Measurements from ENCODE around the gene GSTO1. TPM values are rescaled to one million over a fixed set of nuclear protein-coding genes. Genes with fewer than 3 reads are reported as not detected.

The GSTO1 gene
- total RNA-seq, 2 experiments from 2014 or later, result 128 to 161 TPM

- Mint-ChIP-seq H3K27me3 (peaks cover 10% of the 10 kb centered on the region), H3K27ac (peak overlapping the region; percentile 89), H3K4me1 (peaks cover 52% of the 10 kb centered on the region), H3K9me3 (ENCODE audit: low read depth) (no peaks in the 10 kb centered on the region), H3K4me3 (peak overlapping the region; percentile 98), H3K36me3 (peaks cover 35% of the 10 kb centered on the region)
- DNase-seq, result no peak
- ATAC-seq, result peak; percentile 43
- CTCF ChIA-PET, result interaction anchor here (1.0 to 2.4 kb wide), 6 partner anchors 10 to 50 kb away, joined by 3 to 12 read pairs (median 6); no protein-coding TSS in a partner anchor
These were observed 754 bp downstream of the GSTO1 start for GRCh38 chr10:104255311-104255981.

GRCh38 chr10:104256335-104256961 is 1.8 kb downstream of the GSTO1 start:
- Mint-ChIP-seq H3K36me3 (peaks cover 45% of the 10 kb centered on the region), H3K4me1 (peaks cover 62% of the 10 kb centered on the region)

GRCh38 chr10:104257235-104257634 is 2.5 kb downstream of the GSTO1 start:
- Mint-ChIP-seq H3K36me3 (peaks cover 53% of the 10 kb centered on the region), H3K9me3 (ENCODE audit: low read depth) (no peaks in the 10 kb centered on the region), H3K4me3 (no peak overlapping the region), H3K4me1 (peaks cover 70% of the 10 kb centered on the region), H3K27me3 (no peaks in the 10 kb centered on the region), H3K27ac (no peak overlapping the region)
- DNase-seq (no peak), ATAC-seq (no peak)
- CTCF ChIA-PET, result interaction anchor here (1.1 to 2.5 kb wide), 5 partner anchors 9 to 135 kb away, joined by 3 to 9 read pairs (median 3); partner anchors contain the start of genes GSTO2 and SFR1

More at GRCh38 chr10:104256335-104256961, 1.8 kb downstream of the GSTO1 start:
- Mint-ChIP-seq H3K4me3 (peak overlapping the region; percentile 98), H3K27me3 (peaks cover 5% of the 10 kb centered on the region), H3K27ac (peak overlapping the region; percentile 89), H3K9me3 (ENCODE audit: low read depth) (no peaks in the 10 kb centered on the region)
- CTCF ChIA-PET, result interaction anchor here (1.1 to 2.4 kb wide), 6 partner anchors 8 to 91 kb away, joined by 3 to 12 read pairs (median 4); partner anchors contain the start of gene GSTO2
- DNase-seq, result no peak
- no peak for ATAC-seq

- H3K4me1 Mint-ChIP-seq, result peaks cover 71% of the 10 kb centered on the region
- H3K4me3 Mint-ChIP-seq, result no peak overlapping the region
- H3K27me3 Mint-ChIP-seq, result no peaks in the 10 kb centered on the region
- peaks cover 57% of the 10 kb centered on the region for H3K36me3 Mint-ChIP-seq
- H3K27ac Mint-ChIP-seq, result peak overlapping the region; percentile 53
- CTCF ChIA-PET, result interaction anchor here (1.2 to 2.5 kb wide), 2 partner anchors 16 to 136 kb away, joined by 3 to 9 read pairs; partner anchors contain the start of gene SFR1
- no peak for ATAC-seq
- no peak for DNase-seq
- H3K9me3 Mint-ChIP-seq (ENCODE audit: low read depth), result no peaks in the 10 kb centered on the region
These were observed 3.5 kb downstream of the GSTO1 start for GRCh38 chr10:104258209-104258608.

- CTCF ChIA-PET, result interaction anchor here (1.2 to 2.5 kb wide), 2 partner anchors 15 to 91 kb away, joined by 3 to 9 read pairs; no protein-coding TSS in a partner anchor
- Mint-ChIP-seq H3K36me3 (peaks cover 69% of the 10 kb centered on the region), H3K27me3 (no peaks in the 10 kb centered on the region), H3K27ac (peak overlapping the region; percentile 83), H3K4me3 (no peak overlapping the region), H3K9me3 (ENCODE audit: low read depth) (no peaks in the 10 kb centered on the region), H3K4me1 (peaks cover 68% of the 10 kb centered on the region)
- ATAC-seq (no peak), DNase-seq (no peak)
These were observed 4.8 kb downstream of the GSTO1 start for GRCh38 chr10:104259456-104259855.

GRCh38 chr10:104259999-104260774 is 5.5 kb downstream of the GSTO1 start:
- H3K27me3 Mint-ChIP-seq, result no peaks in the 10 kb centered on the region
- peak overlapping the region; percentile 83 for H3K27ac Mint-ChIP-seq
- ATAC-seq, result no peak
- no peak for DNase-seq
- H3K36me3 Mint-ChIP-seq, result peaks cover 74% of the 10 kb centered on the region
- H3K9me3 Mint-ChIP-seq (ENCODE audit: low read depth), result no peaks in the 10 kb centered on the region
- CTCF ChIA-PET, result interaction anchor here (1.2 kb wide), 2 partner anchors 14 to 91 kb away, joined by 3 read pairs; no protein-coding TSS in a partner anchor
- peak overlapping the region; percentile 24 for H3K4me3 Mint-ChIP-seq
- H3K4me1 Mint-ChIP-seq, result peaks cover 72% of the 10 kb centered on the region

GRCh38 chr10:104260775-104261115 is 6.1 kb downstream of the GSTO1 start:
- Mint-ChIP-seq H3K4me3 (peak overlapping the region; percentile 24), H3K36me3 (peaks cover 76% of the 10 kb centered on the region), H3K27me3 (no peaks in the 10 kb centered on the region), H3K9me3 (ENCODE audit: low read depth) (no peaks in the 10 kb centered on the region), H3K27ac (peak overlapping the region; percentile 83), H3K4me1 (peaks cover 77% of the 10 kb centered on the region)
- CTCF ChIA-PET, result interaction anchor here (1.2 kb wide), 1 partner anchor 14 kb away, joined by 3 read pairs; no protein-coding TSS in a partner anchor
- ATAC-seq (peak; percentile 64), DNase-seq (no peak)

- Mint-ChIP-seq H3K36me3 (peaks cover 83% of the 10 kb centered on the region), H3K9me3 (ENCODE audit: low read depth) (no peaks in the 10 kb centered on the region), H3K4me1 (peaks cover 77% of the 10 kb centered on the region), H3K27me3 (no peaks in the 10 kb centered on the region), H3K27ac (peak overlapping the region; percentile 57), H3K4me3 (no peak overlapping the region)
- ATAC-seq (no peak), DNase-seq (no peak)
- CTCF ChIA-PET, result interaction anchor here (1.1 to 2.0 kb wide), 3 partner anchors 11 to 30 kb away, joined by 3 to 8 read pairs (median 4); no protein-coding TSS in a partner anchor
These were observed 7.4 kb downstream of the GSTO1 start for GRCh38 chr10:104262055-104262454.

GRCh38 chr10:104264783-104265182 is 10.1 kb downstream of the GSTO1 start:
- DNase-seq (no peak), ATAC-seq (no peak)
- no peak overlapping the region for H3K4me3 Mint-ChIP-seq
- H3K9me3 Mint-ChIP-seq (ENCODE audit: low read depth), result no peaks in the 10 kb centered on the region
- H3K27me3 Mint-ChIP-seq, result no peaks in the 10 kb centered on the region
- H3K27ac Mint-ChIP-seq, result no peak overlapping the region
- CTCF ChIA-PET, result interaction anchor here (1.3 kb wide), 1 partner anchor 10 kb away, joined by 6 read pairs; no protein-coding TSS in a partner anchor
- H3K4me1 Mint-ChIP-seq, result peaks cover 73% of the 10 kb centered on the region
- peaks cover 78% of the 10 kb centered on the region for H3K36me3 Mint-ChIP-seq

GRCh38 chr10:104267721-104268404 is 13.2 kb downstream of the GSTO1 start:
- peak overlapping the region; percentile 91 for H3K4me3 Mint-ChIP-seq
- H3K36me3 Mint-ChIP-seq, result peaks cover 49% of the 10 kb centered on the region
- no peak for ATAC-seq
- no peak for DNase-seq
- no peaks in the 10 kb centered on the region for H3K27me3 Mint-ChIP-seq
- peak overlapping the region; percentile 94 for H3K27ac Mint-ChIP-seq
- CTCF ChIA-PET, result interaction anchor here (1.7 to 13.0 kb wide), 3 partner anchors 13 to 83 kb away, joined by 10 to 154 read pairs (median 17); partner anchors contain the start of gene GSTO1
- no peaks in the 10 kb centered on the region for H3K9me3 Mint-ChIP-seq (ENCODE audit: low read depth)
- H3K4me1 Mint-ChIP-seq, result peaks cover 47% of the 10 kb centered on the region

- peak overlapping the region; percentile 94 for H3K27ac Mint-ChIP-seq
- DNase-seq, result no peak
- peaks cover 47% of the 10 kb centered on the region for H3K4me1 Mint-ChIP-seq
- peaks cover 48% of the 10 kb centered on the region for H3K36me3 Mint-ChIP-seq
- CTCF ChIA-PET, result interaction anchor here (0.6 to 13.0 kb wide), 4 partner anchors 21 to 98 kb away, joined by 3 to 154 read pairs (median 10); partner anchors contain the start of gene CFAP58
- peak overlapping the region; percentile 91 for H3K4me3 Mint-ChIP-seq
- no peaks in the 10 kb centered on the region for H3K27me3 Mint-ChIP-seq
- H3K9me3 Mint-ChIP-seq (ENCODE audit: low read depth), result no peaks in the 10 kb centered on the region
- ATAC-seq, result no peak
These were observed 13.7 kb downstream of the GSTO1 start for GRCh38 chr10:104268405-104268712.
